ENCODE data around the gene C1orf35.

The C1orf35 gene

DNA sequence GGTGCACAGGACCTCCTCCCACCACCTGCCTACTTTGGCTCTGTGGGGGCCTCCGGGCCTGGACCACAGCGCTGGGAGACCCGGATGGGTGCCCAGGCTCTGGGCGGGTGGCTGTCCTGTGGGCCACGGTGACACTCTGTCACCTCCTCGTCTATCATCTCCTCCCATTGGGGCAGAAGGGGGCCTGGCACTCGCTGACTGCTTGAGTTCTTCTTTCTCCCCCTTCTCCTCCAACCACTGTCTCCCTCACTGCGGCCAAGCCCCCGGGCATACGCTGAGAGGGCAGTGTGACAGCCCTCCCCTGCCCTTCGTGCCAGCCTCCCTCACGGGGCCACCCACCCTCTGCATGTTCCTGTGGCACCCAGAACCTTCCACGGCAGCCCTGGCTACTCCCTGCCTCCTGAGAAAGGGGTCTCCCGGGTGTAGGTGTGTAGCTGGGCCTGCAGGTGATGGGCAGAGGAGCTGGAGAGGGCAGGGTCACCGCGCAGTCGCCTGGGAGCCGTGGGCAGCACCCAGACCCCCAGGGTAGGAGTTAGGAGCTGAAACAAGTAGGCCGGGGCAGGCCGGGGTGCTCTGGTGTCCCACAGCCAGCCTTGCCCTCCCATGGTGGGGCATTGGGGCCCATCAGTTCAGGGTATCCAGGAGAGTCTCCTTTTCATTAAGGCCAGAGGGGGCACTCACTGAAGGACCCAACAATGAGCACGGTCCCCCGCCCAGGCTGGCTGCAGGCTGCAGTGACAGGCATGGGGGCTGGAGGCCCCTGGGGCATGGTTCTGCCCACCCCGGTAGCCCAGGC is 29.9 kb downstream of the C1orf35 start:
- no peak for DNase-seq (ENCODE audit: low spot score in 2 of 2)
- ATAC-seq = no peak
- H3K4me3 Mint-ChIP-seq = no peak overlapping the region
- H3K9me3 Mint-ChIP-seq = no peaks in the 10 kb centered on the region
- no peaks in the 10 kb centered on the region for H3K36me3 Mint-ChIP-seq
- H3K27ac Mint-ChIP-seq = no peak overlapping the region
- H3K4me1 Mint-ChIP-seq = peaks cover 24% of the 10 kb centered on the region

DNA sequence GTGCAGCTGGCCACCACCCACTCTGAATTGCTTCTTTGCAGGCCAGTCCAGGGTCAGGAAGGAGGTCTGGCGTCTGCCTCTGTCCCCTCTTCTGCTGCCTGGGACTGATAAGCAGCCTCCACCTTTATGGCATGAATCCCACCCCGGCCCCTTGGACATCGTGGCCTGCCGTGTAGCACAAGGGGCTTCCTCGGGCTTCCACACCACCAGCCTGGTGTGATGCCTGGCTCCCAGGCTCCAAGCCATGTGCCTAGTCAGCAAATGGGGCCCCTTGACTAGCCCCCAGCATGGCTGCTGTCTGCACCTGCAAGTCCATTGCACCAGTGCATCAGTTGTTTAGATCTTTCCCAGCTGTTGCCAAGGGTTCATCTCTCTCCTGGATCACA is 30.5 kb downstream of the C1orf35 start:
- H3K9me3 Mint-ChIP-seq = no peaks in the 10 kb centered on the region
- peaks cover 20% of the 10 kb centered on the region for H3K4me1 Mint-ChIP-seq
- DNase-seq (ENCODE audit: low spot score in 2 of 2) (no peak), ATAC-seq (no peak)
- no peak overlapping the region for H3K27ac Mint-ChIP-seq
- no peak overlapping the region for H3K4me3 Mint-ChIP-seq
- H3K36me3 Mint-ChIP-seq = no peaks in the 10 kb centered on the region

DNA sequence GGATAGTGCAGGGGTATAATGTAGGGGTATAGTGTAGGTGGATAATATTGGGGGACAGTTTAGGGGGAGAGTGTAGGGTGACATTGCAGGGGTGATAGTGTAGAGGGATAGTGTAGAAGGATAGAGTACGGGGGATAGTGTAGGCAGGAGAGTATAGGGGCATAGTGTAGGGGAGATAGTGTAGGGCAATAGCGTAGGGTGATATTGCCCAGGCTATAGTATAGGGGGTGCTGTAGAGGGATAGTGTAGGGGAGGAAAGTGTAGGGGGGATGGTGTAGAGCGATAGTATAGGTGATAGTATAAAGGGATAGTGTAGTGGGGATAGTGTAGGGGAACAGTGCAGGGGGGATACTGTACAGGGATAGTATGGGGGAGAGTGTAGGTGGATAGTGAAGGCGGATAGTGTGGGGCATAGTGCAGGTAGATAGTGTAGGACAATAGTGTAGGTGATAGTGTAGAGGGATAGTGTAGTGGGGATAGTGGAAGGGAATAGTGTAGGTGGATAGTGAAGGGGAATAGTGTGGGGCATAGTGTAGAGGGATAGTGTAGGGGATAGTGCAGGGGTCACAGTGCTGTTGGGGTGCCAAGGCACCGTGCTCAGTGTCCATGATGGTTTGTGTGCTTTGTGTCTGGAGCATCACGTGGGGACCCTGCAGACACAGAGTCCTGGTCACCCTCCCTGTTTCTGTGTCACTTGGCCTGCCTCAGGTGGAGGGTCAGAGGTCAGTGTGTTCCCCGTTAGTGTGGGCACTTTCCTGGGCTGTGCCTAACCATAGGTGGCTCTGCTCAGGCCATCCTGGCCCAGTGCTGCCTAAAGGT is 31.1 kb downstream of the C1orf35 start:
- DNase-seq (ENCODE audit: low spot score in 2 of 2) = no peak
- H3K27ac Mint-ChIP-seq = no peak overlapping the region
- H3K9me3 Mint-ChIP-seq = no peaks in the 10 kb centered on the region
- peak; percentile 29 for ATAC-seq
- no peaks in the 10 kb centered on the region for H3K36me3 Mint-ChIP-seq
- peaks cover 14% of the 10 kb centered on the region for H3K4me1 Mint-ChIP-seq
- H3K4me3 Mint-ChIP-seq = no peak overlapping the region

DNA sequence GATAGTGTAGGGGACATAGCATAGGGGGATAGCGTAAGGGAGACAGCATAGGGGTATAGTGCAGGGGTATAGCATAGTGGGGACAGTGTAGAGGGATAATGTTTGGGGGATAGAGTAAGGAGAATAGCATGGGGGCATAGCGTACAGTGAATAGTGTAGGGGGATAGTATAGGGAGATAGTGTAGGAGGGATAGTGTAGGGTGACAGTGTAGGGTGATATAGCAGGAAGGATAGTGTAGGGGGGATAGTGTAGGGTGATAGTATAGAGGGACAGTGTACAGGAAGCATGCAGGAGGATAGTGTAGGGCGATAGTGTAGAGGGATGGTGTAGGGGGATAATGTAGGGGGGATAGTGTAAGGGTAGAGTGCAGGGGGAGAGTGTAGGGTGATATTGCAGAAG is 32.3 kb downstream of the C1orf35 start:
- H3K36me3 Mint-ChIP-seq = no peaks in the 10 kb centered on the region
- H3K27ac Mint-ChIP-seq = no peak overlapping the region
- no peak overlapping the region for H3K4me3 Mint-ChIP-seq
- no peaks in the 10 kb centered on the region for H3K9me3 Mint-ChIP-seq
- H3K4me1 Mint-ChIP-seq = peaks cover 14% of the 10 kb centered on the region
- DNase-seq (ENCODE audit: low spot score in 2 of 2) (no peak), ATAC-seq (no peak)

DNA sequence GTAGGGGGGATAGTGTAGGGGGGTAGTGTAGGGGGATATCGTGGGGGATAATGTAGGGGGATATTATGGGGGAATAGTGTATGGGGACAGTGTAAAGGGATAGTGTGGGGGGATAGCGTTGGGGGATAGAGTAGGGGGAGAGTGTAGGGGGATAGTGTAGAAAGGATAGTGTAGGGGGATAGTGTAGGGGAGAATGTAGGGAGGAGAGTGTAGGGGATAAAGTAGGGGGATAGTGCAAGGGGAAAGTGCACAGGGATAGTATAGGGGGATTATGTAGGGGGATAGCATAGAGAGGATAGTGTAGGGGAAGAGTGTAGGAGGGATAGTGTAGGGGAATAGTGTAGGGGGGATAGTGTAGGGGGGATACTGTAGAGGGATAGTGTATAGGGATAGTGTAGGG is 33.0 kb downstream of the C1orf35 start:
- peaks cover 14% of the 10 kb centered on the region for H3K4me1 Mint-ChIP-seq
- DNase-seq (ENCODE audit: low spot score in 2 of 2) = no peak

DNA sequence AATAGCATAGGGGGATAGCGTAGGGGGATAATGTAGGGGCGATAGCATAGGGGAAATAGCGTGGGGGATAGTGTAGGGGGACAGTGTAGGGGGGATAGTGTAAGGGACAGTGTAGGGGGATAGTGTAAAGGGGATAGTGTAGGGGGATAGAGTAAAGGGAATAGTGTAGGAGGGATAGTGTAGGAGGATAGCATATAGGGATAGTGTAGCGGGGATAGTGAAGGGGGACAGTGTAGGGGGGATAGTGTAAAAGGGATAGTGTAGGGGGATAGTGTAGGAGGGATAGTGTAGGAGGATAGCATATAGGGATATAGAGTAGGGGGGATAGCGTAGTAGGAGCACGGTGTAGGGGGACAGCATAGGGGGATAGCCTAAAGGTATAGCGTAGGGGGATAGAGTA is 34.8 kb downstream of the C1orf35 start:
- Mint-ChIP-seq H3K9me3 (no peaks in the 10 kb centered on the region), H3K4me1 (peaks cover 7% of the 10 kb centered on the region), H3K36me3 (no peaks in the 10 kb centered on the region), H3K4me3 (no peak overlapping the region), H3K27ac (no peak overlapping the region)
- ATAC-seq = no peak
- no peak for DNase-seq (ENCODE audit: low spot score in 2 of 2)

More for the DNA sequence above, 33.0 kb downstream of the C1orf35 start:
- no peak overlapping the region for H3K27ac Mint-ChIP-seq
- no peak for ATAC-seq
- no peaks in the 10 kb centered on the region for H3K9me3 Mint-ChIP-seq
- no peaks in the 10 kb centered on the region for H3K36me3 Mint-ChIP-seq
- no peak overlapping the region for H3K4me3 Mint-ChIP-seq

DNA sequence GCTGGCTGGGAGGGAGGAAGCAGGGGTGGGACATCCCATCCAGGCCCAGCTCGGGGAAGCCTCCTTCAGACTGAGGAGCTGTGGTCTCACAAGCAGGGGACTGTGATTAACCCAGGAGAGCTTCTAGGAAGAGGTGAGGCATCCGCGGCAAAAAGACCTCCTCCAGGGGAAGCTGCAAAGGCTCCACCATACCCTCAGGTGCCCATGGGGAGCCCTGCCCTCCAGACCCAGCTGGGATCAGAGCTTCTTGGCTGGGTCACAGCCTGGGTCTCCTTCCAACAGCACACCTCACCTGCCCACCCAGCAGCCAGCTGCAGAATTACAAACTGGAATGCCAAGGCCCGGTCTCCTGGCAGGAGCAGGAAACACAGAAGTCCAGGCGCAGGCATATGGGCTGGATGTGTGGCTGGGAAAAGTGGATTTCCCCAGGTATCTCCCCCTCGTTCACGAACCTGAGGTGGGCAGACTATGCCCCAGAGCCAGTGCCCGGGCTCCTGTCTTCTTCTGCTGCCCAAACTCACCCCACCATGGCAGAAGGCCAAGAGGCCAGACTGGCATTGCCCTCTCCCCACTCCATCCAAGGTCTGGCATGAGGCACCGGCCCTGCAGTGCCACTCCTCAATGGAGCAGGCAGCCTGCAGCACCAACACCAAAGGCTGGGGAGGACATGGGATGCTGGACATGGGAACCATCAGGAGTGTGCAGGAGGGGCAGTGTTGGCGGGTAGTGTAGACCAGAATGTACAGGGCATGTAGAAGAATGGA is 36.1 kb downstream of the C1orf35 start:
- H3K27ac Mint-ChIP-seq = peak overlapping the region; percentile 37
- no peaks in the 10 kb centered on the region for H3K9me3 Mint-ChIP-seq
- no peak overlapping the region for H3K4me3 Mint-ChIP-seq
- no peaks in the 10 kb centered on the region for H3K36me3 Mint-ChIP-seq
- no peaks in the 10 kb centered on the region for H3K4me1 Mint-ChIP-seq
- DNase-seq (ENCODE audit: low spot score in 2 of 2) (no peak), ATAC-seq (no peak)

DNA sequence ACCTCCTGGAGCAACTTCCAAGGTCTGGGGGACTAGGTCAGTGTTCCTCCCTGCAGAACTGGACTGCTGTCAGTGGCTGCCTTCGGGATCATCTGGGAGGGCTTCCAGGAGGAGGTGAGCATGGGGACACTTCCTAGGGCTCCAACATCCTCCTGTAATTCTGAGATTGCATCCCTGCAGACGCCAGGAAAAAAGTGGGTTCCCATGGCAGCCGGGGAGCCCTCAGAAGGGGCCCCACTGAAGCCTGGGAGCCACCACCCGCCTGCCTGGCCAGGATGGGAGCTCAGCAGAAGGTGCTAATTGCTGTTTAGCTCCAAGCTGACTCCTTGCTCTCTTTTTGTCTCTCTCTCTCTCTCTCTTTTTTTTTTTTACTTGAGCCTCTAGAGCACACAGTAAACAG is 36.7 kb downstream of the C1orf35 start:
- Mint-ChIP-seq H3K4me3 (no peak overlapping the region), H3K9me3 (no peaks in the 10 kb centered on the region), H3K4me1 (no peaks in the 10 kb centered on the region), H3K27ac (peak overlapping the region; percentile 37), H3K36me3 (no peaks in the 10 kb centered on the region)
- no peak for DNase-seq (ENCODE audit: low spot score in 2 of 2)
- ATAC-seq = no peak

DNA sequence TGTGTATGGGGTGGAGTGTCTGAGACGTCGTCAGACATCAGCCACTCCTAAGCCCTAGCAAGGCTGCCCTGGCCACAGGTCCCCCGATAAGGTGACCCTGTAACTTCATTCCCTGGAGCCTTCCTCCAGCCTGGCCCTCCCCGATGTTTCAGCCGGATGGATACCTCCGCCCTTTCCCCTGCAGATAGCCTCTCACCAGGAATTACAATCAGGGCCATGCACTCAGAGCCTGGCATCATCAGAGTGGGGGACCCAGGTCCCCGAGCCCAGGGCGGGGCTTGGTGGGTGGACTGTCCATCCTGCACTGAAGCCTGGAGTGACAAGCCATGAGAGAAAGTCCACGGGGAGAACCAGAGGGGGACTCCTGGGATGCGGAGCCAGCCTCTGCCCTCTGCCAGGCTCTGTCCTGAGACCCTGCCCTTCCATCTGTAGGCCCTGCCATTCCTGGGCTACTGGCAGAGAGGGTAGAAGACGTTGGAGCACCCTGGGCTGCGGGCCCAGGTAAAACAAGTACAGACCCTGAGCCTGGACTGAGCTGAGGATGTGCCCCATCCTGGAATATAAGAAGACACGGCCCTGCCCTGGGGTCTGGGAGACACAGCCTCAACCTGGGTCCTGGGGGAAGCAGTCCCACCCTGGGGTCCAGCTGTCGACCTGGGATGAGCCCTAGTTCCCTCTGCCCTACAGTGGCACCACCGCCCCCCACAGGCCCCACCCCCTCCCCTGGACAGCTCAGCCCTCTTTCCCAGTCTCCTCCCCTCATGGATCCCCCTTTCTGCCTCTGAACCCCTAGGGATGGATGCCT is 37.4 kb downstream of the C1orf35 start:
- Mint-ChIP-seq H3K27ac (no peak overlapping the region), H3K4me1 (peaks cover 6% of the 10 kb centered on the region), H3K9me3 (no peaks in the 10 kb centered on the region), H3K4me3 (no peak overlapping the region), H3K36me3 (no peaks in the 10 kb centered on the region)
- no peak for ATAC-seq
- DNase-seq (ENCODE audit: low spot score in 2 of 2) = no peak

DNA sequence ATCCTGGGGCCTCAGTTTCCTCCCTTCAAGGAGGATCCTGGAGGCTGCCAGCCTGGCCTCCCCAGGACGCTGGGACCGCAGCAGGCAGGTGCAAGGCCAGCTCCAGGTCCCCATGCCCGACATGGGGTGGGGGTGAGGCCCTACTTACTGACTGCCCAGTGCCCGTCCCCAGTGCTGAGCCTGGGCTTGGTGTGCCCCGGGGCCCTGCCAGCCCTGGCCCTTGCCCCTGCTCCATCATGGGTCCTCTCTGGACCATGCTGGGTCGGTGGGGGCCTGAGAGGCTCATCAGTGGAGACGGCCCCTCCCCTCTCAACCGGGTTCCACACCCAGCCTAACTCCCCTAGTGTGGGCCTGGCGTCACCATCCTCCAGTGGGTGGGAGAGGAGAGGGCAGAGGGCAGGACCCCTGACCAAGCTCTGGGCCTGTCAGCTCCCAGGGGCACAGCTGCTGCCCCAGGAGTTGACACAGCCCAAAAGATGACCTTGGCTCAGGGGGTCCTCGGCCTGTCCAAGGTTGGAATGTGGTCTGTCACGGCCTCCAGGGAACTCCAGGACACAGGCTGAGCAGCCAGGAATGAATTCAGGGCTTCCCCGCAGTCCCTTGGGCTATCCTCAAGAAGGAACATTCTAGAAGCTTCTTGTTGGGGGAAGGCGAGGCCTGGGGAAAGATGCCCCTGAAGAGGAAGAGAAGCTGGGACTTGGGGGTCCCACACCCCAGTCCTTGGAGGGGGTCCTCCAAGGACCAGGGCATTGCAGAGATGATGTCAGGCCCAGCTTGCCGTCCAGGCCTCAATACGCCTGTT is 38.2 kb downstream of the C1orf35 start:
- peaks cover 10% of the 10 kb centered on the region for H3K4me1 Mint-ChIP-seq
- H3K4me3 Mint-ChIP-seq = no peak overlapping the region
- no peaks in the 10 kb centered on the region for H3K9me3 Mint-ChIP-seq
- no peaks in the 10 kb centered on the region for H3K36me3 Mint-ChIP-seq
- no peak overlapping the region for H3K27ac Mint-ChIP-seq
- ATAC-seq (no peak), DNase-seq (ENCODE audit: low spot score in 2 of 2) (no peak)

DNA sequence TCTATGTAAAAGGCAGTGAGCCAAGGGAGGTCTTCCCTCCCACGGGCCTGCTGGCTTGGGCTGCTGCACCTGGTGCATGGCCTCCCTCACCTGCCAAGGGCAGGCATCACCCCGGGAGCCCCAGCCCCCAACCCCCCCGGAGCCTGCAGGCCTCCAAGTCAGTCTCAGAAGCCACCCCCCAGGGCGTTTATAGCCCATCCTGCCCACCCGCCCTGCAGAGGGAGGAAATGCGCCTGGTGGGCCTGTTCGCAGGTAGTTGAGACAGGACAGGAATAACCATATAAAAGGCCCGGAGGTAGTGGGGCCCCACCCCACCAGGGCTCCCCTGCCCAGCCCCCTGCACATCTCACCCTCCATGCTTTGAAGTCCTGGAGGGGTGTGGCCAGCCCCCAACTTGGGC is 38.8 kb downstream of the C1orf35 start:
- Mint-ChIP-seq H3K36me3 (no peaks in the 10 kb centered on the region), H3K4me3 (no peak overlapping the region), H3K27ac (no peak overlapping the region), H3K4me1 (peaks cover 10% of the 10 kb centered on the region), H3K9me3 (no peaks in the 10 kb centered on the region)
- DNase-seq (ENCODE audit: low spot score in 2 of 2) (no peak), ATAC-seq (no peak)

DNA sequence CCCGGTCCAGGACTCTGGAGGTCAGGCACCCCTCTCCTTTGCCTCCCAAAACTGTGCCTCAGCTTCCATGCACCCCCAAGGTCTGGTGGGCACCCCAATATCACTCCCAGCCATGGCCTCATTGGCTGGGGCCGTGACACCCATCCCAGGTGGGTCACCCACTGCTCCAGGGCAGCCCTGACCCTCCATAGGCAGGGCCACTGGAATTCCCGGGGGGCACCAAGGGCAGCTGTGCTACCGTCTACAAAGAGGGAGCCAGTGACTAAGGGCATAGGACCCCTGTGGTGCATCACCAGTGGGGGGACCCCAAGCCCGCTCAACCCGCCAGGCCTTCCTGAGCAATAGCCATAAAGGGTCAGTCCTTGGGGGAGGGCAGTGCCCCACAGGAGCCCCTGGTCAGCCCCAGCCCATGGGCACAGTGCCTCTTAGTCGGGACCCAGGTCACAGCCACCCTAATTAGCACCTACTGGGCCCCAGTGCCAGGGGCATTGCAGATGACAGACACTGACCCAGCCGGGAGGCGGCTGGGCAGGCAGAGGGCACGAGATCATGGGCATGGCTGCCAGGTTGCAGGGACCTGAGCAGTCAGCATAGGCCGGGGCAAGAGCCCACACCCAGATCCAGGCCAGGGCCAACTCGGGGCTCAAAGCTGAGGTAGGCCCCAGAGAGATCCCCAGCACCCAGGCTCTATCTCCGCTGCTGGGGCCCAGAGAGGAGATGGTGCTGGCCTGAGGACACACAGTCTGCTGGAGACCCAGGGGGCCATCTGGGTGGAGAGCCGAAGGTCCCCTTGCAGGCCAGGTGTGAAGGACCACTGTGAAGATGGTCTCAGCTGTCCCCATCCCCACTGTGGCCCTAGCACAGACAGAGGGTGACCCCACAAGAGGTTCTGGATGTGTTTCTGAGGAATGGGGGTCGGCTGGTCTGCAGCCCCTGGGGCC is 39.6 kb downstream of the C1orf35 start:
- H3K27ac Mint-ChIP-seq = no peak overlapping the region
- H3K4me3 Mint-ChIP-seq = no peak overlapping the region
- no peaks in the 10 kb centered on the region for H3K9me3 Mint-ChIP-seq
- peaks cover 12% of the 10 kb centered on the region for H3K4me1 Mint-ChIP-seq
- no peaks in the 10 kb centered on the region for H3K36me3 Mint-ChIP-seq
- ATAC-seq (no peak), DNase-seq (ENCODE audit: low spot score in 2 of 2) (no peak)

DNA sequence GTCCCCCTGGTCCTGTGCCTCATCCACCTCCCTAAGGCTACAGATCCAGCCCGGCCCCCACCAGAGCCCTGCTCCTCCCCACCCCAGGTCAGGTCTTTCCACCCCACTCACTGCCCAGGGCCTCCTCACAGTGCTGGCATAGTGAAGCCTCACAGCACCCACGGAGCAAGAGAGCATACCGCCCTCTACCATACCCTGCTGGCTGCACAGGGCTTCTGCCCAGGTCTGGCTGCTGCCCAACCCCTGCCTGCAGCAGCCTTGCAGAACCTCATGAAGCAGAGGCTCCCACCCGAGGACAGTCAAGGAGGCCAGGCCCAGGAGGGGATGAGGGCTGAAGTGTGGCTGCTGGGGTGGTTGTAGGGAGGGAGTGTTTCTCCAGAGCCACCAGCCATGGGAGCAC is 40.3 kb downstream of the C1orf35 start:
- H3K36me3 Mint-ChIP-seq = no peaks in the 10 kb centered on the region
- H3K27ac Mint-ChIP-seq = no peak overlapping the region
- H3K4me1 Mint-ChIP-seq = peaks cover 17% of the 10 kb centered on the region
- ATAC-seq (no peak), DNase-seq (ENCODE audit: low spot score in 2 of 2) (no peak)
- no peak overlapping the region for H3K4me3 Mint-ChIP-seq
- H3K9me3 Mint-ChIP-seq = no peaks in the 10 kb centered on the region
